Measurements from ENCODE around the gene ZRANB3.
"Not testable (repeated sequence)": the region's sequence is repeated elsewhere in the genome, so short reads cannot be mapped to it uniquely, and the experiment has no call there.

Gene ZRANB3

DNA sequence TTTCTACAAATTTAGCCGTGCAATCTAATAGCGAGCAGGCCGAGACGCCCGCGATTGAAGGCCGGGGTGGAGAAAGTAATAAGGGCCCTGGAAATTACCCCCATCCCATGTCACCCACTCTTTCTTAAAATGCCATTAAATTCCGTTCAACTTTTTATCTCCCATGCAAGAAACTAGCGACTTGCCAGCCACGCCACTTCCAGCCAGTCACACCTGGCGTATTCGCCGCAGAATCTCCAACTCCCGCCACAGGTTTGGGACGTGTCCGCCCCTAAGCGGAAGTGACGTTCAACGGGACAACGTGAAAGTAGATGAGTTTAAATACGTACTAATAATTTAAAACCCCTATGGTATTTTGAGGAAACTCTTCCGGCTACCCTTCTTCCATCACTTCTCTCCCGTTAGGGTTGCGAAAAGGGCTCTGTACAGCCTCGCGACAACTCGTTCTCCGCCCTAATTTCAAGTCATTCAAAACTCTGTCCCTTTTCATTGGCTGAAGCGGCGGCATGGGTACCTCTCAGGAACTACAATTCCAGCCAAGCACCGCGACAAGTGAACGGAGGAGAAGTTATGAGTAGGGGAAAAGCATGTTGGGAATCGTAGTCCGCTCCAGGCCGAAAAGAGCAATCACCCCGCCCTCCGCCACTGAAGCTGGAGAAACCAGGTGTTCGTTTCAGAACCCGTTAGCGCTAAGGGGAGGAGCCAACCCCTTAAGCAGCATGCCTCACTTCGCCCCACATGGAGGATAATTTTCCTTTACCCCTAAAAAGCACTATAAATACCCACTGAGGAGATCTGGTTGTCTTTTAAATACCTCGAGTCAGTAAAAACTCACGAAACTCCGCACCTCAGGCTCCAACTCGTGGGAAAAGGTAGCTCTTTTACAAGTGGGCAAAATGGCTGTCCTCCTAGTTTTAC lies at the start of gene ZRANB3:
Gene ZRANB3 (minus strand): TSS at position 906 of the 918 bp plus-strand sequence.
- peak; percentile 80 to 82 for DNase-seq (ENCODE audit: low read depth in 1 of 2, low spot score in 1 of 2)

DNA sequence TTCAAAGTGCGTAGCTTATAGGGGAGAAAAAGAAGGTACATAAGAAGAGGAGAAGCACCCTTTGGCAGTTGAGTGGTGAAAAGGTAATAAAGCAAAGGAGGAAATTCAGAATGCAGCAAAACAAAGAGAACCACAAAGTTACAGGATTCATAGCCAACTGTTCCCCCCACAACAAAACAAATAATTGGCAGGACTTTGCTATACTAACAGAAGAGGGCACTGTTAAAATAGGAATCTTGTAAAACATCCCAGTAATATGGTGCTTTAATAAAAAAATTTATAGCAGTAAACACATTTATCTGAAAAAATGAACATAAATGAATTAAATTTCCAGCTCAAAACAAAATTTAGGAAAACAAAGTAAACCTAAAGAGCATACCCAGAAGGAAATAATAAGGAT lies 42.6 kb upstream of the ZRANB3 start:
- DNase-seq (ENCODE audit: low read depth in 1 of 2, low spot score in 1 of 2), result no peak

DNA sequence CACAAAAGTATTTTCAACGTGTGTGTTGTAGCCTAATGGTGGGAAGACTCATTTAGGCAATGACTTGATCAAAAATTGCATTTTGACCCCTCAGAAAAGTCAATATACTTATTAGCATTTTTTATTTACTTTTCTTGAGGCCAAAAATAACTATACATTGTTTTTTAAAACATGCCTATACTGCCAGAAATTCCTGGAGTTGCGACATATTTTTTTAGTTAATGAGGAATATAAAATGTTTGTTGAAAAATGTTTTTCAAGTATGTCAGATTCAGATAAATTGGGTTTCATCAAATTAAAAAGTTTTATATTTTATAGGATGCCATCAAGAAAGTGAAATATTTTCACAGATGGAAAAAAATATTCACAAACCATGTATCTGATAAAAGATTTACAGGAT lies 39.9 kb upstream of the ZRANB3 start:
- no peak for DNase-seq (ENCODE audit: low read depth in 1 of 2, low spot score in 1 of 2)

DNA sequence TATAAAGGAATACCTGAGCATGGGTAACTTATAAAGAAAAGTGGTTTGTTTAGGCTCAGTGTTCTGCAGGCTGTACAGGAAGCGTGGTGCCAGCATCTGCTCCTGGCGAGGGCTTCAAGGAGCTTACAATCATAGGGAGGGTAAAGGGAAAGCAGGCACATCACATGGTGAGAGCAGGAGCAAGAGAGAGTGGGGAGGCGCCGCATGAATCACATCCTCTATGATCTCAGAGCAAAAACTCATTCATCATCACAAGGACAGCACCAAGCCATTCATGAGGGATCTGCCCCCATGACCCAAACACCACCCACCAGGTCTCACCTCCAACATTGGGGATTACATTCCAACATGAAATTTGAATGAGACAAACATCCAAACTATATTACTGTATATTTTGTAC lies 32.8 kb upstream of the ZRANB3 start:
- DNase-seq (ENCODE audit: low read depth in 1 of 2, low spot score in 1 of 2), result no peak

DNA sequence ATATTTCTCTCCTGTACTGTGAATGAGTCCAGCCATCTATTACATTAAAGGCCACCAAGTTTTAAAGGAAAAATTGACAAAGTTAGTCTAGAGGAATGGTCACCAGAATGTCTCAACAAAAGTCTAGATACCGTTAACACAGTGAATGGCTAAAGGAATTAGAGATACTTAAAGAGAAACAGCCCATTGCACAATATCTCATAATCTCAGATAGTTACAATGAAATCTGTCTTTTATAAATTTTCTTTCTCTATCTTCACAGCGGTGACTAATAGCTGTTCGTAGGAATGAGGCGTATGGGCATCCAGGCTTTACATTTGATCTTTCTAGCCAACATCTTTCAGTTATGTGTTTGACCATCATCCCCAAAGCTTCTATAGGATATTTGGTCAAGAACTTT lies 30.9 kb upstream of the ZRANB3 start:
- no peak for DNase-seq (ENCODE audit: low read depth in 1 of 2, low spot score in 1 of 2)

DNA sequence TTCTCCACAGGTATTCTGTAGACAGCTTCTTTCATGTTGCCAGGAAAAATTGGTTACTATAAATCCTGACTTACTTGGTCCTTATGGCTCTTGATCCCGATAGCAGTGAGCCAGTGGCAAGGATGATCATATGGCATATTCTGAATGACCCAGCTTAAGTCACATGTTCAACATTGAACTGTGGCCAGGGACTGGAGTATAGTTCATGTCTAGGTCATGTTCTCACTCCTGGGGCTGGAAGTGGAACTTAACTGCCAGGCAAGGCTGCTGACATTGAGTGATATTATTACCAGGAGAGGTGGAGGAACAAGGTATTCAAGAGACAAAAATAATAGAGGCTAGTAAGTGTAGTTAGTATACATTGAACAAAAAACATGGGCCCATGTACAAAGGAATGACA lies 26.5 kb upstream of the ZRANB3 start:
- no peak for DNase-seq (ENCODE audit: low read depth in 1 of 2, low spot score in 1 of 2)

DNA sequence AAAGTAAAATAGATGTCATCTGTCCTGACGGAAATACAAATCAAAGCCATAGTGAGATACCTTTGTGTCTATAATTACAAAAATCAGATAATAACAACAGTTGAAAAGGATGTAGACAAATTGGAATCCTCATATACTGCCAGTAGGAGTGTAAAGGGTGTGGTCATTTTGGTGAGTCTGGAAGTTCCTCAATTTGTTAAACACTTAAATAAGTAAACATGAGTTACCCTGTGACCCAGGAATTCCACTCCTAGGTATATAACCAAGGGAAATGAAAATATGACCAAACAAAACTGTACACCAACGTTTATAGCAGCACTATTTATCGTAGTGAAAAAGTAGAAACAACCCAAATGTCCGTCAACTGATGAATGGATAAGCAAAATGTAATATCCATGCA lies 24.3 kb upstream of the ZRANB3 start:
- DNase-seq (ENCODE audit: low read depth in 1 of 2, low spot score in 1 of 2), result no peak

DNA sequence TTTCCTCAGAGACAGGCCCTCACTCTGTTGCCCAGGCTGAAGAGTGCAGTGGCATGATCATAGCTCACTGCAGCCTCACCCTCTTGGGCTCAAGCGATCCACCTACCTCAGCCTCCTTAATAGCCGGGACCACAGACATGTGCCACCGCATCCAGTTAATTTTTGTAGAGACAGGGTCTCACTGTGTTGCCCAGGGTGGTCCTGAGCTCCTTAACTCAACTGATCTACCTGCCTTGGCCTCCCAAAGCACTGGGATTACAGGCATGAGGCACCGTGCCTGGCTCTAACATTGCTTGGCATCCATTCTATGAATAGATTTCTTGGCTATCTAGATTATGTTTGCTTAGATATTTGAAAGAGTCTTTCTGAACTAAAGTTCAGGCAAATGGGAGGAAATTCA lies 21.9 kb upstream of the ZRANB3 start:
- no peak for DNase-seq (ENCODE audit: low read depth in 1 of 2, low spot score in 1 of 2)

DNA sequence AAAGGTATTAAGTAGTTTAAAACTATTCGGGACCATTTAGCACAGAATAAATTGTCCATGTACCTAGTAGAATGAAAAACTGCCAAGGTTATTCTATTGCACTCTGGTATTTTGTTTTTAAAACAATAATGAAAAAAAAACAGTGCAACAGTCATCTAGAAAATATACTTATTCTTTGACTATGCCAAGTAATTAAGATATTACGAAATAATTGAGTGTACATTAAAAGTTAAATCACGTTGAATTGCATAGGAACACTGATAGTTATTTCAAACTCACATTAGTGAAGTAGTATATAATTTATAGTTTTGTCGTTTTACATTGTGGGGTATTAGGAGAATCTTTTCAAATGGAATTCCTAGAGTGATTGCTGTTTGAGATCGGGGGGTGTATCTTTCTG lies 20.3 kb upstream of the ZRANB3 start:
- no peak for DNase-seq (ENCODE audit: low read depth in 1 of 2, low spot score in 1 of 2)

DNA sequence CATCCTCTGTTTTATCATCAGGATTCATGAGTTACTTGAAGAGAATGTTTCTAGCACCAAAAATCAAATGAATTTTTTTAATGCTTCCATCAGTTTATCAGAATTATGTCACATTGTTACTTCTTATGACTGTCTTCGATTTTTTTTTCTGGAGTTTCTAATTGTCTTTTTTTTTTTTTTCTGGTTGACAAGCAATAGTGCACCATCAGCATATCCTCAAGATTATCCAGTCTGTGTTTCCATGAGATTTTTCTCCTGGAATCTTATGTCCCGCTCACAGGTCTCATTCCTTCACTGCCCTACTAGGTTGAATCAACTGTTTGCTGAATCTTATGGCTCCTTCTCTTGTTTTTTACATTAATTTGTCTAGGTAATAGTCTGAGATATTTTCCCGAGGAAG lies 16.3 kb upstream of the ZRANB3 start:
- DNase-seq (ENCODE audit: low read depth in 1 of 2, low spot score in 1 of 2), result no peak

DNA sequence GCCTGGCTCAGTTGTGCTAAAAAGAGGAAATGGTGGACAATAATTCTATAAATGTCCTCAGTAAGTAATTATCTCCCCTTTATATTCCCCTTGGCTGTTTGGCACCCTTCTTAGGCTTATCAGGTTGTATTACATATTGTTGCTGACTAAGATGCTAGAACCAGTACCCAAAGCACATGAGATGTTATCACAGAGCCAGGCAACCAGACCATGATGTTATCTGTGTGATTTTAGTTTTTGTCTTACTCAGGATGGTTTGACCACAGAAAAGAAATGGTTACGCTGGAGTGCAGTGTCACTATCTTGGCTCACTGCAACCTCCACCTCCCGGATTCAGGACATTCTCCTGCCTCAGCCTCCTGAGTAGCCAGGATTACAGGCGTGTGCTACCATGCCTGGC lies 15.4 kb upstream of the ZRANB3 start:
- no peak for DNase-seq (ENCODE audit: low read depth in 1 of 2, low spot score in 1 of 2)

DNA sequence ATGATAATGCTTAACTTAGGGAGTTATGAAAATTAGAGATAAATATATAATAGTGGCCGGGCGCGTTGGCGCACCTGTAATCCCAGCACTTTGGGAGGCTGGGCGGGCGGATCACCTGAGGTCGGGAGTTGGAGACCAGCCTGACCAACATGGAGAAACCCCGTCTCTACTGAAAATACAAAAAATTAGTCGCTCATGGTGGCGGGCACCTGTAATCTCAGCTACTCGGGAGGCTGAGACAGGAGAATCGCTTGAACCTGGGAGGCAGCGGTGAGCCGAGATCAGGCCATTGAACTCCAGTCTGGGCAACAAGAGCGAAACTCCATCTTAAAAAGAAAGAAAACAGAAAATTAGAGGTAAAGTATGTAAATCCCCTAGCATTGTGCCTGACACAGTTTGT lies 2.5 kb upstream of the ZRANB3 start:
- DNase-seq (ENCODE audit: low read depth in 1 of 2, low spot score in 1 of 2), result not testable (repeated sequence)

DNA sequence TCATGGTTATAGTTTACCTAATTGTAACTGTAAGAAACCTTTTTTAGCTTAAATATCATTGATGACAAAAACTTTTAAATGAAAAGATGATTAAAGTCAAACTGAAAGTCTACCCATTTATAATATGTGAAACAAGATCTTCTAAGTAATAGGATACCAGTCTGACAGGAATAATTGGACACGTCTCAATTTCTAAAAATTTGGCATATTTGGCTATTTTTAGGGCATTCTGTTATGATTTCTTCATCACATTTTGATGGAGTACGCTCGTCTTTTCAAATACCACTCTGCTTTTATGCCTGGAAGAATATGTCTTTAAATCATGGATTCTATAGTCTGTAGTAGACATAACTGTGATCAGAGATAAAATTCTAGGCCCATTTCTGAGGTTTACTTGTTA lies 1.6 kb upstream of the ZRANB3 start:
- DNase-seq (ENCODE audit: low read depth in 1 of 2, low spot score in 1 of 2), result no peak

DNA sequence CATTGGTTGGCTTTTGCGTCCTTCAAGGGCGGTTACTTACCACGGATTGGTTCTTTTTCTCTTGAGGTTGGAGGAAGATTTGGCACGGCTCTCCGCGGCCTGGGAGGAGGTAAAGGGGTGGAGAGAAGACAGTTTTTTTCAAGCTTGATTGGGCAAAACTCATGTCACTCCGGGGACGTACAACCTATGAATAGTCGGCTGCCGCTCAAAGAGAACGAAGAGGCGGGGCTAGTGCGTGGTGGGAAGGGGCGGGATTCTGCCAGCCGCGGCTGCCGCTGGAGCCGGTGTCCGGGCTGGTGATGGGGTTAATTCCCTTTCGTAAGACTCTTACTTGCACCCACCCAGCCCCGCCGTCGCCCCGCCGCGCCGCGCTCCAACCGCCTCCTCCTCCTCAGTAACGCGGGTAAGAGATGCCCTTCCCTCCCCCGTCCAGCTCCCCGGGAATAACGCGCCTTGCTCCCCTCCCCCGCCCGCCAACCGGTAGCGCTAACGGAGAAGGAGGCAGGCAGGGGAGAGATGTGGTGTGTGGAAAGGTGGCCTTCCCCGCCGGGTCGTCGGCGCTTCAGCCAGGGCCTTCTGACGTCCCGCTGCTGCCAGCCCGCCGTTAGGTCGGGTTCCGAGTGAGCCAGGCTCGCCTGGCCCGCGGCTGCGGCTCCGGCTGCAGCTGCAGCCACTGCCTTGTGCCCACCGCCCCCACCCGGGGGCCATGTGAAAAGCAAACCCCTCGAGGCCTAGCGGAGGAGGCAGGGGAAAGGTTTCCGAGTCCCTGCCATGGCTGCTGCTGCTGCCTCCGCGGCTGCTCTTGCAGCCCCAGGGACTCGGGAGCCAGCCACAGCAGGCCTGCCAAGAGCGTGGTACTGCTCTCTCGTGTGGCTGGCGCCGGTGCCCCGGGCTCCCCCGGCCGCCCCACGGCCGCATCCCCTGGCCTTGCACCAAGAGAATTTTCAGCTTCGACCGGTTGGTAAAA lies 496 bp upstream of the ZRANB3 start, which contains the start of gene R3HDM1:
Gene R3HDM1 (plus strand): TSS at position 254 of the 967 bp plus-strand sequence. CDS start 73,362 bp downstream, outside the sequence.
- DNase-seq (ENCODE audit: low read depth in 1 of 2, low spot score in 1 of 2), result peak; percentile 84 to 85

DNA sequence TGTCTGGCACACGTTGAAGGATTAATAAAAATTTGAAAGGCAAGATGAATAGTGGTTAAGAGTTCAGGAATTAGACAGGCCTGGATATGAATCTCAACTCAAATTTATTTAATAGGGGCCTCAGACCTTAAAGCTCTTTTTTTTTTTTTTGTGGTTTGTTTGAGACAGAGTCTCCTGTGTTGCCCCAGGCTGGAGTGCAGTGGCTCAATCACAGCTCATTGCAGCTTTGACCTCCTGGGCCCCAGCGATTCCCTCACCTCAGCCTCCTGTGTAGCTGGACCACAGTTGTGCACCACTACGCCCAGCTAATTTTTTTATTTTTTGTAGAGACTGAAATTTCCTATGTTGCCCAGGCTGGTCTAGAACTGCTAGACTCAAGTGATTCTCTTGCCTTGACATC lies 3.0 kb downstream of the ZRANB3 start:
- no peak for DNase-seq (ENCODE audit: low read depth in 1 of 2, low spot score in 1 of 2)

DNA sequence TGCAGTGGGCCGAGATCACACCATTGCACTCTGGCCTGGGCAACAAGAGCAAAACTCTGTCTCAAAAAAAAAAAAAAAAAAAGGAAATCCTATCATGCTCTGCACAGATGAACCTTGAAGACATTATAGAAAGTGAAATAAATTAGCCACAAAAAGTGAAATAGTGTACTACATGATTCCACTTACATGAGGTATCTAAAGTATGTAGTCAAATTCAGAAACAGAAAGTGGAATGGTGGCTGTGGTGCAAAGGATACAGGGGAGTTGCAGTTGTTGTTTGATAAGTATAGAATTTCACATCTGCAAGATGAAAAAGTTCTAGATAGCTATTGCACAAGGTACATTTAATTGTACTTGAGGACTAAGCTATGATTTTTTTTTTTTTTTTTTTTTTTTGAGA lies 5.2 kb downstream of the ZRANB3 start:
- DNase-seq (ENCODE audit: low read depth in 1 of 2, low spot score in 1 of 2), result no peak

DNA sequence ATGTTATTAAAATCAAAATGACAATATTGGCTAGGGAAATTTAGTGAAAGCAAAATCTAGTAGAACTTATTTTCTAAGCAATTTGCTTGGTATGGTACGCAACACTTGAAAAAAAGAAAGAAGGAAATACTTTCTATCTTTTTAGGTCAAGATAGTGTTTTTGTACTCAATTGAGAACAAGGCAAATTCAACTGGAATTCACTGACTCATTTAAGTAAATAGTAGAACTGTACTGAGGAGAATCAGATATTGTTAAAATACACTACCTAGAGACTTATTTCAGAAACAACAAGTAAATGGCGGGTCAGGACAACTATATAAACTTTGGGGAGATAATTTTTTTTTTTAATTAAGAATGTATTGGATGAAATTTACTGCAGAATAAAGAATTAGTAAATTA lies 18.9 kb downstream of the ZRANB3 start:
- no peak for DNase-seq (ENCODE audit: low read depth in 1 of 2, low spot score in 1 of 2)

DNA sequence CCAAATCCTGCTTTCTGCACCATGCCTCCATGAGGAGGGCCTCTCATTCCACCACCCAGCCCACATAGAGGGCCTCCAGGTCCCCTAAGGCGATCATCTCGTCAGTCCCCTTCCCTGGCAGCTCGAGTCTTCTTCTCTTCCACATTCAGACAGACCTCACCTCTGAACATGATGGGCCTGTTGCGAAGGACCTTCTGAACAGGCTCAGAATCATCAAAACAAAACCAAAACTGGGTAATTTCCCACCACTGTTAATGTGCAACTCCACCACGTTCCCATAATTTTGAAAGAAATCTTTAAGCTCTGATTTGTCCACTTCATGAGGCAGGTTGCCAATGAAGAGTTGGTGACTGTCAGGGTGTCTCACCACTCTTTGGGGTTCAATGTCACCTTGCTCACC lies 20.4 kb downstream of the ZRANB3 start:
- no peak for DNase-seq (ENCODE audit: low read depth in 1 of 2, low spot score in 1 of 2)

DNA sequence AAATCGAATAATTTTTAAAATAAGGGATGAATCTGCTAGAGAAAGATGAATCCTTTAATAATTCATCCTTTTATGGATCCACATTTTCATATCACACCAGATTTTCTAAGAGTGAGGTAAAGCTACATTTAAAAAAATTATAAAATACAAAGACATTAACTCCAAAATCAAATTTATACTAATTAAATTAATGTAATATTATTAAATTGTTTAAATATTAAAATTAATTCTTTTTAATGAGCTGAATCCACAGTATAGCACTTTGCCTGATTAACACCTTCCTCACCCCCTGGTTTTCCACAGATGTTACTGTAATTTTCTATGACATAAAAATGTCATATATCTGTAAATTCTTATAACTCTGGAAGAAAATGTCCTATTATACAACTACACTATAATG lies 26.2 kb downstream of the ZRANB3 start:
- DNase-seq (ENCODE audit: low read depth in 1 of 2, low spot score in 1 of 2), result no peak

DNA sequence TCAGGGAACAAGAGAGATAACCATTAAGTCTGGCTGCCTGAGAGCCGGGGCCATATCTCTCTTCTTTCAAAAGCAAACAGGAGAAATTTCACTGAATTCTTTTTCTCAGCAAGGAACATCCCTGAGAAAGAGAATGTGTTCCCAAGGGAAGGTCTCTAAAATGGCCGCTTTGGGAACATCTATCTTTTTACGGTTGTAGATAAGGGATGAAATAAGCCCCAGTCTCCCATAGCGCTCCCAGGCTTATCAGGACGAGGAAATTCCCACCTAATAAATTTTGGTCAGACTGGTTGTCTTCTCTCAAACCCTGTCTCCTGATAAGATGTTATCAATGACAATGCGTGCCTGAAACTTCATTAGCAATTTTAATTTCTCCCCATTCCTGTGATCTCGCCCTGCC lies 32.4 kb downstream of the ZRANB3 start:
- not testable (repeated sequence) for DNase-seq (ENCODE audit: low read depth in 1 of 2, low spot score in 1 of 2)

DNA sequence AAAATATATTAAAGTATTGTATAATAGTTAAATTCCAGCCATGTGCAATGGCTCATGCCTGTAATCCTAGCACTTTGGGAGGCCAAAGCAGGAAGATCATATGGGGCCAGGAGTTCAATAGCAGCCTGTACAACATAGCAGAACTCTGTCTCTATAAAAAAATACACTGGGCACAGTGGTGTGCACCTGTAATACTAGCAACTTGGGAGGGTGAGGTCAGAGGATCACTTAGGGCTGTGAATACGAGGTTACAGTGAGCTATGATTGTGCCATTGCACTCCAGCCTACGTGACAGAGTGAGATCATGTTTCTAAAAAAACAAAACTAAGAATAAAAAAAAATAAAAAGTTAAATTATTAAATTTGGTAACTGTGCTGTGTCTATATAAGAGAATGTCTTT lies 36.1 kb downstream of the ZRANB3 start:
- no peak for DNase-seq (ENCODE audit: low read depth in 1 of 2, low spot score in 1 of 2)

DNA sequence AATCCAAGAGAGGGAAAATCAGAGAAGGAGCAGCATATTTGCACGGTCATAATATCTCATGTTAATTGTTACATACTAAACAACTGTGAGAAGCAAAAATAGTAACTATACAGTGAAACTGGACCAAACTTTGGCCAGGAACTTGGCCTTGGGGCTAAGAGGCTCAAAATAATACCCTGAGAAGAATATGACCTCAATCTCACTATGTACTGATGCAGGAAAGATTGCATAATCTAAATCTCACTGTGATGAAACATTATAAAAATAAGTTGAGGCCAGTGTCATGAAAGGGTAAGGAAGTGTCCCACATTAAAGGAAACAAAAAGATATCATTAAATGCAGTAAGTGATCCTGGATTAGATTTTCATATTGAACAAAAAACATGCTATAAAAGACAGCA lies 36.5 kb downstream of the ZRANB3 start:
- no peak for DNase-seq (ENCODE audit: low read depth in 1 of 2, low spot score in 1 of 2)

Measured in stimulated activated CD4-positive, alpha-beta T cell treated with anti-CD3 and anti-CD28 coated beads, Interleukin-15, amount 100 ng/mL, for 1 hour (primary cell).